PC-3 (cell line): Measurements from ENCODE around the gene SRRM3. TPM values are rescaled to one million over a fixed set of nuclear protein-coding genes. Genes with fewer than 3 reads are reported as not detected.

ENCODE experiments used
- ATAC-seq: fragments of 200-7000 bp; cut with Tn5 transposase; 2 replicates; pipeline ENCODE4 v1.9.1; 2020; ENCODE audit warnings: mild to moderate bottlenecking, moderate library complexity
- BruUV-seq: library from RNA; stranded (reverse); fragments of 400-500 nt; replicated peaks from 2 replicates; lab custom pipeline; 2021; lab: Mats Ljungman, UMichigan
- CTCF ChIA-PET: fragments of 300-600 bp; sonication (Branson Sonifier 250); formaldehyde crosslinking; loops from one replicate; lab custom pipeline; 2022; ENCODE audit warnings: antibody characterized with exemption; lab: Charles Lee
- POLR2A ChIA-PET: fragments of 300-600 bp; sonication (Branson Sonifier 250); formaldehyde crosslinking; loops from one replicate; lab custom pipeline; 2022; ENCODE audit warnings: antibody characterized with exemption; ENCODE audit not compliant: unreplicated experiment; lab: Charles Lee
- DNase-seq: peaks from one replicate; pipeline ENCODE4 v3.0.0-alpha.2; 2015
- H2AFZ ChIP-seq: fragments of 300-600 bp; sonication (generic); 2 replicates; pipeline ENCODE4 v1.6.0; 2016; ENCODE audit warnings: antibody characterized with exemption, low read length
- H3F3A ChIP-seq: fragments of 300-600 bp; sonication (generic); one replicate; pipeline ENCODE4 v1.6.0; 2017; ENCODE audit warnings: antibody characterized with exemption, low read length, control low read depth, mild to moderate bottlenecking; ENCODE audit not compliant: unreplicated experiment
- H3K27ac ChIP-seq: fragments of 300-600 bp; sonication (generic); 2 replicates; pipeline ENCODE4 v1.5.1; 2016; ENCODE audit warnings: mild to moderate bottlenecking, low read length
- H3K27me3 ChIP-seq: fragments of 300-600 bp; sonication (generic); 2 replicates; pipeline ENCODE4 v1.6.1; 2016; ENCODE audit warnings: low read length, mixed read lengths
- H3K36me3 ChIP-seq: fragments of 300-600 bp; sonication (generic); 2 replicates; pipeline ENCODE4 v1.6.1; 2016; ENCODE audit warnings: low read depth, mixed run types, low read length, mixed read lengths
- H3K4me1 ChIP-seq: fragments of 300-600 bp; sonication (generic); 2 replicates; pipeline ENCODE4 v1.5.1; 2016; ENCODE audit warnings: low read length; ENCODE audit not compliant: insufficient read depth
- H3K4me2 ChIP-seq: fragments of 300-600 bp; sonication (generic); 2 replicates; pipeline ENCODE4 v1.6.0; 2016; ENCODE audit warnings: low read length
- H3K4me3 ChIP-seq: fragments of 300-600 bp; sonication (generic); 2 replicates; pipeline ENCODE4 v1.5.1; 2016; ENCODE audit warnings: mild to moderate bottlenecking, low read length, mixed read lengths
- H3K79me2 ChIP-seq: fragments of 300-600 bp; sonication (generic); 2 replicates; pipeline ENCODE4 v1.6.1; 2017; ENCODE audit warnings: low read length, mixed read lengths
- H3K9ac ChIP-seq: fragments of 300-600 bp; sonication (generic); 2 replicates; pipeline ENCODE4 v1.6.0; 2016; ENCODE audit warnings: mild to moderate bottlenecking, low read length
- H3K9me2 ChIP-seq: fragments of 300-600 bp; sonication (generic); replicated peaks from 2 replicates; pipeline ENCODE4 v1.6.1; 2016; ENCODE audit warnings: mixed run types, low read length, mixed read lengths
- H3K9me3 ChIP-seq: fragments of 300-600 bp; sonication (generic); 2 replicates; pipeline ENCODE4 v1.6.1; 2016; ENCODE audit warnings: low read length, mixed read lengths
- H4K20me1 ChIP-seq: fragments of 300-600 bp; sonication (generic); 2 replicates; pipeline ENCODE4 v1.6.1; 2016; ENCODE audit warnings: low read length, mixed read lengths
- EZH2 ChIP-seq: fragments of 300-600 bp; sonication (generic); IDR thresholded peaks from one replicate; pipeline ENCODE4 v1.6.1; 2017; ENCODE audit warnings: antibody characterized with exemption, mild to moderate bottlenecking, low read length; ENCODE audit not compliant: unreplicated experiment
- EZH2phosphoT487 ChIP-seq: fragments of 300-600 bp; sonication (generic); IDR thresholded peaks from 2 replicates; pipeline ENCODE4 v1.6.1; 2018; ENCODE audit warnings: mild to moderate bottlenecking, antibody characterized with exemption, low read length, borderline replicate concordance
- intact Hi-C: fragments of 100-400 bp; cut with micrococcal nuclease; formaldehyde crosslinking; loops from 2 replicates; pipeline ENCODE4 v1.9.0; 2023
- total RNA-seq: library from RNA; depleted of rRNA; stranded (reverse); fragments of >200 nt; gene quantifications from 2 replicates; pipeline ENCODE4 v1.2.3, GENCODE V29; 2014
- TF ChIP-seq, protein P1 (sequence below): fragments of 300-600 bp; sonication (generic); conservative IDR thresholded peaks from 2 replicates; pipeline ENCODE4 v1.5.1; 2017; ENCODE audit warnings: antibody characterized with exemption, low read depth, mild to moderate bottlenecking, low read length

Gene SRRM3
- total RNA-seq, 1 experiment from 2014 or later, result 0.66 TPM

GRCh38 chr7:76193883-76194282 lies 7.8 kb upstream of the SRRM3 start:
- CTCF ChIA-PET, result no interaction called here
- no peaks in the 10 kb centered on the region for H3K36me3 ChIP-seq
- no peaks in the 10 kb centered on the region for H4K20me1 ChIP-seq
- ATAC-seq (no peak), DNase-seq (no peak)
- no peaks in the 10 kb centered on the region for H3K79me2 ChIP-seq
- no peak overlapping the region for H2AFZ ChIP-seq
- no peaks in the 10 kb centered on the region for H3K9me3 ChIP-seq
- no TSS peak for BruUV-seq
- no peaks in the 10 kb centered on the region for H3K9me2 ChIP-seq
- no peak overlapping the region for H3K4me2 ChIP-seq
- no peak overlapping the region for H3K27ac ChIP-seq
- TF ChIP-seq, protein P1, sequence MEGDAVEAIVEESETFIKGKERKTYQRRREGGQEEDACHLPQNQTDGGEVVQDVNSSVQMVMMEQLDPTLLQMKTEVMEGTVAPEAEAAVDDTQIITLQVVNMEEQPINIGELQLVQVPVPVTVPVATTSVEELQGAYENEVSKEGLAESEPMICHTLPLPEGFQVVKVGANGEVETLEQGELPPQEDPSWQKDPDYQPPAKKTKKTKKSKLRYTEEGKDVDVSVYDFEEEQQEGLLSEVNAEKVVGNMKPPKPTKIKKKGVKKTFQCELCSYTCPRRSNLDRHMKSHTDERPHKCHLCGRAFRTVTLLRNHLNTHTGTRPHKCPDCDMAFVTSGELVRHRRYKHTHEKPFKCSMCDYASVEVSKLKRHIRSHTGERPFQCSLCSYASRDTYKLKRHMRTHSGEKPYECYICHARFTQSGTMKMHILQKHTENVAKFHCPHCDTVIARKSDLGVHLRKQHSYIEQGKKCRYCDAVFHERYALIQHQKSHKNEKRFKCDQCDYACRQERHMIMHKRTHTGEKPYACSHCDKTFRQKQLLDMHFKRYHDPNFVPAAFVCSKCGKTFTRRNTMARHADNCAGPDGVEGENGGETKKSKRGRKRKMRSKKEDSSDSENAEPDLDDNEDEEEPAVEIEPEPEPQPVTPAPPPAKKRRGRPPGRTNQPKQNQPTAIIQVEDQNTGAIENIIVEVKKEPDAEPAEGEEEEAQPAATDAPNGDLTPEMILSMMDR, result no peak
- TF ChIP-seq EZH2phosphoT487 (no peak), EZH2 (no peak)
- H3K4me1 ChIP-seq, result no peaks in the 10 kb centered on the region
- POLR2A ChIA-PET, result no interaction called here
- intact Hi-C loops, result no loop called here
- no peak overlapping the region for H3K4me3 ChIP-seq
- H3K9ac ChIP-seq, result no peak overlapping the region
- H3K27me3 ChIP-seq, result no peaks in the 10 kb centered on the region
- no peaks in the 10 kb centered on the region for H3F3A ChIP-seq

- no peaks in the 10 kb centered on the region for H4K20me1 ChIP-seq
- no peak overlapping the region for H3K4me2 ChIP-seq
- no peak for DNase-seq
- BruUV-seq, result no TSS peak
- no peaks in the 10 kb centered on the region for H3K36me3 ChIP-seq
- ATAC-seq, result no peak
- no peaks in the 10 kb centered on the region for H3K9me2 ChIP-seq
- H3K9ac ChIP-seq, result no peak overlapping the region
- H3K9me3 ChIP-seq, result no peaks in the 10 kb centered on the region
- intact Hi-C loops, result no loop called here
- H3K4me1 ChIP-seq, result no peaks in the 10 kb centered on the region
- H2AFZ ChIP-seq, result no peak overlapping the region
- no peak overlapping the region for H3K4me3 ChIP-seq
- no peaks in the 10 kb centered on the region for H3F3A ChIP-seq
- CTCF ChIA-PET, result interaction anchor here (0.7 kb wide), 1 partner anchor 30 kb away, joined by 5 read pairs; no protein-coding TSS in a partner anchor
- no peaks in the 10 kb centered on the region for H3K27me3 ChIP-seq
- no peak for TF ChIP-seq EZH2
- no peak for TF ChIP-seq EZH2phosphoT487
- TF ChIP-seq, protein P1, result no peak
- no peaks in the 10 kb centered on the region for H3K79me2 ChIP-seq
- H3K27ac ChIP-seq, result no peak overlapping the region
- POLR2A ChIA-PET, result no interaction called here
These were observed 4.9 kb upstream of the SRRM3 start for GRCh38 chr7:76196786-76197185.

DNA sequence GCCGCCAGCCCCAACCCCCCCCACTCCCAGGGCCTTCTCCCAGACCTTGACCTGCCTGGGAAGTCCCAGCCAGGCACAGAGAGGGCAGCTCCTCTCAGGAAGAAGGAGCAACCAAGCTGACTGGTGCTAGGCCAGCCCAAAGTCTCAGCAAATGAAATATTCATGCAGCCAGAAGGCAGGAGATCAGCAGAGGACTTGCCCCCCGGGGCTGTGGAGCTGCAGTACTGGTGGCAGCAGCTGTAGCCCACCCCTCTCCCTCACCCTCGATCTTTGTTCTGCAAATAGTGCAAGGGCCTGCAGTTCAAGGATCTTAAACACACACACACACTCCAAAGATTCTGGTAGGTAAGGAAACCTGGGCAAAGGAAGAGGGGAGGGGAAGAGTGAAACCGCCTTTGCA lies 3.5 kb upstream of the SRRM3 start:
- ATAC-seq (no peak), DNase-seq (no peak)
- Histone ChIP-seq H3K9me2 (no peaks in the 10 kb centered on the region), H3K27me3 (no peaks in the 10 kb centered on the region), H3K36me3 (no peaks in the 10 kb centered on the region), H3K79me2 (no peaks in the 10 kb centered on the region), H3K4me1 (no peaks in the 10 kb centered on the region), H3F3A (no peaks in the 10 kb centered on the region), H3K4me2 (no peak overlapping the region), H4K20me1 (no peaks in the 10 kb centered on the region), H3K4me3 (no peak overlapping the region), H3K27ac (no peak overlapping the region), H3K9me3 (no peaks in the 10 kb centered on the region), H2AFZ (no peak overlapping the region), H3K9ac (no peak overlapping the region)
- no TSS peak for BruUV-seq
- intact Hi-C loops, result no loop called here
- CTCF ChIA-PET, result interaction anchor here (0.6 kb wide), 1 partner anchor 118 kb away, joined by 8 read pairs; no protein-coding TSS in a partner anchor
- TF ChIP-seq EZH2 (no peak), EZH2phosphoT487 (no peak)
- TF ChIP-seq, protein P1, result no peak
- POLR2A ChIA-PET, result no interaction called here
